IMR-90 (cell line): ENCODE data around the gene CCL4. TPM values are rescaled to one million over a fixed set of nuclear protein-coding genes. Genes with fewer than 3 reads are reported as not detected.

ENCODE experiments used
- ATAC-seq: fragments of 200-7000 bp; cut with Tn5 transposase; 2 replicates; pipeline ENCODE4 v1.9.1; 2020; ENCODE audit warnings: low read depth, mild to moderate bottlenecking, moderate library complexity
- BruUV-seq: library from RNA; stranded (reverse); fragments of 400-500 nt; replicated peaks from 2 replicates; lab custom pipeline; 2021; lab: Mats Ljungman, UMichigan
- CTCF ChIA-PET: fragments of 300-600 bp; formaldehyde crosslinking; extraction: SDS; loops from one replicate; lab custom pipeline; 2021; ENCODE audit warnings: antibody characterized with exemption; lab: Yijun Ruan, JAX
- POLR2A ChIA-PET: fragments of 300-600 bp; sonication (Branson Sonifier 250); formaldehyde crosslinking; loops from one replicate; lab custom pipeline; 2022; ENCODE audit warnings: antibody characterized with exemption; ENCODE audit not compliant: unreplicated experiment; lab: Charles Lee
- DNase-seq: peaks from one replicate; pipeline ENCODE4 v3.0.0; 2013
- H2AFZ ChIP-seq: replicated peaks from 2 replicates; pipeline ENCODE3; 2013; ENCODE audit warnings: low read length, mild to moderate bottlenecking; ENCODE audit not compliant: poor library complexity
- H2AK5ac ChIP-seq: 2 replicates; pipeline ENCODE4 v1.6.1; 2013; ENCODE audit warnings: low read depth, low read length, inconsistent platforms
- H2AK9ac ChIP-seq: replicated peaks from 2 replicates; pipeline ENCODE3; 2013; ENCODE audit warnings: mild to moderate bottlenecking, low read depth, low read length, moderate library complexity; ENCODE audit not compliant: poor library complexity
- H2BK120ac ChIP-seq: 2 replicates; pipeline ENCODE4 v1.6.1; 2013; ENCODE audit warnings: low read depth, low read length, inconsistent platforms
- H2BK15ac ChIP-seq: 3 replicates; pipeline ENCODE4 v1.6.1; 2013; ENCODE audit warnings: low read depth, low read length, inconsistent platforms
- H2BK20ac ChIP-seq: 2 replicates; pipeline ENCODE4 v1.6.1; 2013; ENCODE audit warnings: low read depth, mild to moderate bottlenecking, inconsistent platforms, low read length, moderate library complexity
- H2BK5ac ChIP-seq: 2 replicates; pipeline ENCODE4 v1.6.1; 2013; ENCODE audit warnings: mild to moderate bottlenecking, low read depth, low read length, inconsistent platforms; ENCODE audit not compliant: poor library complexity, severe bottlenecking
- H3K14ac ChIP-seq: replicated peaks from 2 replicates; pipeline ENCODE4 v1.6.1; 2013; ENCODE audit warnings: low read depth, low read length, inconsistent platforms
- H3K18ac ChIP-seq: 2 replicates; pipeline ENCODE4 v1.6.1; 2013; ENCODE audit warnings: low read depth, low read length, control low read depth
- H3K23ac ChIP-seq: 2 replicates; pipeline ENCODE4 v1.6.1; 2013; ENCODE audit warnings: low read depth, low read length, inconsistent platforms
- H3K27ac ChIP-seq: 2 replicates; pipeline ENCODE4 v1.5.1; 2013; ENCODE audit warnings: mild to moderate bottlenecking, control low read depth, low read length; ENCODE audit not compliant: insufficient read depth
- H3K27me3 ChIP-seq: 2 replicates; pipeline ENCODE4 v1.6.1; 2013; ENCODE audit warnings: low read length; ENCODE audit not compliant: control insufficient read depth, insufficient read depth
- H3K36me3 ChIP-seq: 2 replicates; pipeline ENCODE4 v1.6.1; 2013; ENCODE audit warnings: low read length, mixed read lengths; ENCODE audit not compliant: control insufficient read depth, insufficient read depth
- H3K4ac ChIP-seq: 2 replicates; pipeline ENCODE4 v1.6.1; 2013; ENCODE audit warnings: low read depth, low read length, inconsistent platforms
- H3K4me1 ChIP-seq: 2 replicates; pipeline ENCODE4 v1.6.1; 2013; ENCODE audit warnings: low read length, mixed read lengths; ENCODE audit not compliant: control insufficient read depth, insufficient read depth
- H3K4me2 ChIP-seq: 2 replicates; pipeline ENCODE4 v1.6.1; 2013; ENCODE audit warnings: low read depth, mild to moderate bottlenecking, control low read depth, low read length, moderate library complexity
- H3K4me3 ChIP-seq: 2 replicates; pipeline ENCODE4 v1.5.1; 2013; ENCODE audit warnings: low read depth, mild to moderate bottlenecking, control low read depth, low read length, moderate library complexity; ENCODE audit not compliant: insufficient read depth
- H3K56ac ChIP-seq: 2 replicates; pipeline ENCODE4 v1.6.1; 2013; ENCODE audit warnings: low read length, inconsistent platforms; ENCODE audit not compliant: insufficient read depth; ENCODE audit errors: extremely low read depth
- H3K79me1 ChIP-seq, 2 experiments: 2 replicates each; pipeline ENCODE4 v1.6.1; 2013; ENCODE audit warnings: low read length in 2 of 2, inconsistent platforms in 1 of 2, low read depth in 1 of 2
- H3K9ac ChIP-seq: 2 replicates; pipeline ENCODE4 v1.6.1; 2013; ENCODE audit warnings: low read depth, low read length, control low read depth
- H3K9me1 ChIP-seq: 2 replicates; pipeline ENCODE4 v1.6.1; 2013; ENCODE audit warnings: low read length, inconsistent platforms; ENCODE audit not compliant: insufficient read depth
- H3K9me3 ChIP-seq: 2 replicates; pipeline ENCODE4 v1.6.1; 2013; ENCODE audit warnings: low read length; ENCODE audit not compliant: control insufficient read depth, insufficient read depth
- H4K20me1 ChIP-seq: 2 replicates; pipeline ENCODE4 v1.6.1; 2013; ENCODE audit warnings: low read length, inconsistent platforms; ENCODE audit not compliant: insufficient read depth
- H4K5ac ChIP-seq: 2 replicates; pipeline ENCODE4 v1.6.1; 2013; ENCODE audit warnings: mild to moderate bottlenecking, low read depth, low read length, control low read depth
- H4K8ac ChIP-seq, 2 experiments: 2 replicates each; pipeline ENCODE4 v1.6.1; 2013; ENCODE audit warnings: low read depth in 2 of 2, low read length in 2 of 2, control low read depth in 1 of 2, inconsistent platforms in 1 of 2
- H4K91ac ChIP-seq: 2 replicates; pipeline ENCODE4 v1.6.1; 2013; ENCODE audit warnings: low read depth, low read length, inconsistent platforms; ENCODE audit not compliant: insufficient read depth
- BHLHE40 ChIP-seq: fragments of 150-350 bp; IDR thresholded peaks from 2 replicates; pipeline ENCODE4 v1.6.1; 2016; ENCODE audit warnings: mild to moderate bottlenecking, low read depth, low read length
- CEBPB ChIP-seq: IDR thresholded peaks from 2 replicates; pipeline ENCODE4 v1.6.1; 2012; ENCODE audit warnings: low read depth, low read length, improper control_type of control experiment
- CTCF ChIP-seq: conservative IDR thresholded peaks from 2 replicates; pipeline ENCODE4 v1.5.1; 2012; ENCODE audit warnings: mild to moderate bottlenecking, low read depth, low read length, improper control_type of control experiment
- ELK1 ChIP-seq: fragments of 150-350 bp; IDR thresholded peaks from 2 replicates; pipeline ENCODE4 v1.6.1; 2016; ENCODE audit warnings: low read depth, mild to moderate bottlenecking, low read length, moderate library complexity, borderline replicate concordance
- FOS ChIP-seq: fragments of 150-350 bp; IDR thresholded peaks from 2 replicates; pipeline ENCODE4 v1.6.1; 2016; ENCODE audit warnings: low read depth, low read length
- MAFK ChIP-seq: IDR thresholded peaks from 2 replicates; pipeline ENCODE4 v1.6.1; 2012; ENCODE audit warnings: low read depth, low read length, improper control_type of control experiment
- MAZ ChIP-seq: IDR thresholded peaks from 2 replicates; pipeline ENCODE4 v1.6.1; 2012; ENCODE audit warnings: low read depth, mild to moderate bottlenecking, low read length, improper control_type of control experiment, moderate library complexity, borderline replicate concordance
- MXI1 ChIP-seq: IDR thresholded peaks from 2 replicates; pipeline ENCODE4 v1.6.1; 2012; ENCODE audit warnings: low read depth, mild to moderate bottlenecking, low read length, moderate library complexity, borderline replicate concordance
- NFE2L2 ChIP-seq: fragments of 150-350 bp; IDR thresholded peaks from 2 replicates; pipeline ENCODE4 v1.6.1; 2016; ENCODE audit warnings: low read depth, mild to moderate bottlenecking, low read length
- RAD21 ChIP-seq: IDR thresholded peaks from 2 replicates; pipeline ENCODE4 v1.6.1; 2012; ENCODE audit warnings: low read length, improper control_type of control experiment
- WGBS, 2 experiments: methylation state at CpG; one replicate each; pipeline versions ENCODE4 v1.1.5 to v1.1.7; 2013; ENCODE audit warnings: missing lambda C conversion rate in 2 of 2; ENCODE audit not compliant: insufficient read length in 1 of 2; ENCODE audit errors: extremely low coverage in 2 of 2; 5-methylcytosine and 5-hydroxymethylcytosine counted together
- dilution Hi-C: fragments of 300-500 bp; cut with HindIII; formaldehyde crosslinking; loops from one replicate; pipeline ENCODE4 v1.14.3; 2018; ENCODE audit warnings: low sequenced_read_pairs; ENCODE audit not compliant: unreplicated experiment
- in situ Hi-C: fragments of 300-500 bp; cut with MboI; formaldehyde crosslinking; loops from 3 replicates; pipeline ENCODE4 v1.14.3; 2019; ENCODE audit warnings: low sequenced_read_pairs, inconsistent platforms, mixed read lengths
- intact Hi-C: fragments of 100-400 bp; cut with micrococcal nuclease; formaldehyde crosslinking; loops from 2 replicates; pipeline ENCODE4 v1.10.0; 2022
- polyA plus RNA-seq, 3 experiments: library from polyadenylated mRNA; depleted of rRNA; stranded (reverse); fragments of >200 nt; gene quantifications; 2 replicates each; pipeline ENCODE4 v1.2.3, GENCODE V29; 2012; ENCODE audit warnings: low replicate concordance in 1 of 3
- total RNA-seq: library from RNA; depleted of rRNA; stranded (reverse); fragments of >200 nt; gene quantifications from 2 replicates; pipeline ENCODE4 v1.2.3, GENCODE V29; 2012

The CCL4 gene
- total and polyA plus RNA-seq, 2 of the 4 experiments (the other 2 are of a cell fraction): not detected

DNA sequence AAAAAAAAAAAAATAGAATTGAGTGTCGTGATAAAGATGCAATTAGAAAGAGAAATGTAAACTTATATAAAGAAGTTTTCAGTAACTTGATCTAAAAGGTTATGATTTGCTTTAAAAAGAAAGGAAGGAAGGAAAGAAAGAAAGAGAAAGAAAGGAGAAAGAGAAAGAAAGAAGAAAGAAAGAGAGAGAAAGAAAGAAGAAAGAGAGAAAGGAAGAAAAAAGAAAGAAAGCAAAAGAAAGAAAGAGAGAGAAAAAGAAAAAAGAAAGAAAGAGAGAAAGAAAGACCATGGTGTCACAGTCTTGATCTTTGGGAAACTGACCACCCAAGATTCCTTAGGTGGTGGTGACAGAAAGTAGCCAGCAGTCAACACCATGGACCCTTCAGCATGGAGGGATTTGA lies 9.4 kb upstream of the CCL4 start:
- Histone ChIP-seq H2BK15ac (no peak overlapping the region), H3K36me3 (no peaks in the 10 kb centered on the region), H3K4me3 (no peak overlapping the region), H3K14ac (no peak overlapping the region), H3K4me1 (no peaks in the 10 kb centered on the region), H3K27me3 (no peaks in the 10 kb centered on the region), H3K9me3 (no peaks in the 10 kb centered on the region), H2AK9ac (no peak overlapping the region), H2BK120ac (no peak overlapping the region), H2AFZ (no peak overlapping the region), H4K5ac (no peak overlapping the region), H4K91ac (no peak overlapping the region), H3K23ac (no peak overlapping the region), H2BK20ac (no peak overlapping the region), H4K8ac (no peak overlapping the region), H3K18ac (no peak overlapping the region), H4K20me1 (no peaks in the 10 kb centered on the region), H3K79me1 (no peaks in the 10 kb centered on the region), H3K56ac (no peak overlapping the region), H3K4ac (no peak overlapping the region), H3K4me2 (no peak overlapping the region), H3K27ac (no peak overlapping the region), H3K9ac (no peak overlapping the region), H2BK5ac (no peak overlapping the region), H3K9me1 (no peaks in the 10 kb centered on the region), H2AK5ac (no peak overlapping the region)
- no peak for DNase-seq
- POLR2A ChIA-PET: no interaction called here
- in situ Hi-C loops (no loop called here), dilution Hi-C loops (no loop called here), intact Hi-C loops (no loop called here)
- TF ChIP-seq MXI1 (no peak), FOS (no peak), MAZ (no peak), BHLHE40 (no peak), CEBPB (no peak), MAFK (no peak), NFE2L2 (no peak), CTCF (no peak), ELK1 (no peak), RAD21 (no peak)
- ATAC-seq: no peak
- WGBS, 2 experiments: no CpG with 5 or more reads among the region's 1 CpG
- no TSS peak for BruUV-seq
- CTCF ChIA-PET: no interaction called here
